ENCODE results near the gene FOXE3. TPM values are rescaled to one million over a fixed set of nuclear protein-coding genes. Genes with fewer than 3 reads are reported as not detected.

Gene FOXE3
- total RNA-seq, 2 donors from 2014 or later = 0.28 TPM; not detected in 1

GRCh38 chr1:47395433-47395832 lies 20.7 kb upstream of the FOXE3 start:
- ATAC-seq (ENCODE audit: insufficient number of reproducible peaks, low FRiP score, low read depth) = no peak

GRCh38 chr1:47396671-47397196 lies 19.4 kb upstream of the FOXE3 start:
- no peak for TF ChIP-seq CTCF (IDR thresholded peaks at IDR 0.05)
- no peaks in the 10 kb centered on the region for H3K9me3 ChIP-seq
- H3K4me1 ChIP-seq (ENCODE audit: control insufficient read depth in 1 of 2, low read depth in 2 of 2) = no peaks in the 10 kb centered on the region
- ATAC-seq (ENCODE audit: insufficient number of reproducible peaks, low FRiP score, low read depth) (no peak), DNase-seq (ENCODE audit: low spot score) (no peak)
- H3K27ac ChIP-seq = no peak overlapping the region
- no peaks in the 10 kb centered on the region for H3K27me3 ChIP-seq (replicated peaks; ENCODE audit: insufficient read depth)
- H3K4me3 ChIP-seq = no peak overlapping the region
- no peaks in the 10 kb centered on the region for H3K36me3 ChIP-seq

More at GRCh38 chr1:47395433-47395832, 20.7 kb upstream of the FOXE3 start:
- Histone ChIP-seq H3K36me3 (no peaks in the 10 kb centered on the region), H3K27ac (no peak overlapping the region), H3K4me3 (no peak overlapping the region), H3K9me3 (no peaks in the 10 kb centered on the region), H3K27me3 (replicated peaks; ENCODE audit: insufficient read depth) (no peaks in the 10 kb centered on the region), H3K4me1 (ENCODE audit: control insufficient read depth in 1 of 2, low read depth in 2 of 2) (no peaks in the 10 kb centered on the region)
- no peak for TF ChIP-seq CTCF (IDR thresholded peaks at IDR 0.05)
- no peak for DNase-seq (ENCODE audit: low spot score)

GRCh38 chr1:47399138-47399845 lies 16.8 kb upstream of the FOXE3 start:
- no peaks in the 10 kb centered on the region for H3K27me3 ChIP-seq (replicated peaks; ENCODE audit: insufficient read depth)
- H3K27ac ChIP-seq = no peak overlapping the region
- no peak for ATAC-seq (ENCODE audit: insufficient number of reproducible peaks, low FRiP score, low read depth)
- H3K36me3 ChIP-seq = no peaks in the 10 kb centered on the region
- no peak for DNase-seq (ENCODE audit: low spot score)
- TF ChIP-seq CTCF (IDR thresholded peaks at IDR 0.05) = no peak
- H3K9me3 ChIP-seq = no peaks in the 10 kb centered on the region
- H3K4me3 ChIP-seq = no peak overlapping the region
- no peaks in the 10 kb centered on the region for H3K4me1 ChIP-seq (ENCODE audit: control insufficient read depth in 1 of 2, low read depth in 2 of 2)

- ATAC-seq (ENCODE audit: insufficient number of reproducible peaks, low FRiP score, low read depth) = no peak
- no peaks in the 10 kb centered on the region for H3K36me3 ChIP-seq
- no peak overlapping the region for H3K4me3 ChIP-seq
- TF ChIP-seq CTCF (IDR thresholded peaks at IDR 0.05) = no peak
- no peaks in the 10 kb centered on the region for H3K9me3 ChIP-seq
- no peak for DNase-seq (ENCODE audit: low spot score)
- no peak overlapping the region for H3K27ac ChIP-seq
- H3K27me3 ChIP-seq (replicated peaks; ENCODE audit: insufficient read depth) = no peaks in the 10 kb centered on the region
- no peaks in the 10 kb centered on the region for H3K4me1 ChIP-seq (ENCODE audit: control insufficient read depth in 1 of 2, low read depth in 2 of 2)
Observed at GRCh38 chr1:47399846-47400155, 16.3 kb upstream of the FOXE3 start.

- Histone ChIP-seq H3K27me3 (replicated peaks; ENCODE audit: insufficient read depth) (no peaks in the 10 kb centered on the region), H3K9me3 (no peaks in the 10 kb centered on the region), H3K27ac (no peak overlapping the region), H3K36me3 (no peaks in the 10 kb centered on the region), H3K4me3 (no peak overlapping the region), H3K4me1 (ENCODE audit: control insufficient read depth in 1 of 2, low read depth in 2 of 2) (no peaks in the 10 kb centered on the region)
- DNase-seq (ENCODE audit: low spot score) = no peak
- no peak for TF ChIP-seq CTCF (IDR thresholded peaks at IDR 0.05)
- ATAC-seq (ENCODE audit: insufficient number of reproducible peaks, low FRiP score, low read depth) = no peak
Observed at GRCh38 chr1:47401761-47402160, 14.3 kb upstream of the FOXE3 start.

All from thoracic aorta (tissue), 2 donors.